Natural killer cell treated with Interleukin-12 subunit alpha and Interleukin-12 subunit beta and Interleukin-15 and Interleukin-18, amount 100 ng/mL, for 72 hours (primary cell): ENCODE measurements around the gene TPD52L1. TPM values are rescaled to one million over a fixed set of nuclear protein-coding genes. Genes with fewer than 3 reads are reported as not detected.

Experiments used
- ATAC-seq, 2 donors: fragments of 150-1000 bp; cut with Tn5 transposase in 1 of 2; sonication (Bioruptor Pico), chemical (Tn5 transposase) in 1 of 2; 2 replicates each; pipeline ENCODE4 v1.10.0; 2021
- DNase-seq: peaks from one replicate; pipeline ENCODE4 v3.0.0; 2022; ENCODE audit warnings: low spot score
- H3K27ac Mint-ChIP-seq, 2 donors: 1 replicate in 1 of 2; 2 replicates in 1 of 2; pipeline ENCODE4 v1.8.0; 2022; ENCODE audit warnings: mixed read lengths in 2 of 2, mild to moderate bottlenecking in 1 of 2, moderate library complexity in 1 of 2
- H3K27me3 Mint-ChIP-seq, 2 donors: 1 replicate in 1 of 2; 2 replicates in 1 of 2; pipeline ENCODE4 v1.8.0; 2022; ENCODE audit warnings: mixed read lengths in 2 of 2
- H3K36me3 Mint-ChIP-seq: one replicate; pipeline ENCODE4 v1.8.0; 2022; ENCODE audit warnings: mixed read lengths
- H3K4me1 Mint-ChIP-seq, 2 donors: 1 replicate in 1 of 2; 2 replicates in 1 of 2; pipeline ENCODE4 v1.8.0; 2022; ENCODE audit warnings: low read depth in 2 of 2, mixed read lengths in 2 of 2, mild to moderate bottlenecking in 1 of 2
- H3K4me3 Mint-ChIP-seq: one replicate; pipeline ENCODE4 v1.8.0; 2022; ENCODE audit warnings: mixed read lengths
- H3K9me3 Mint-ChIP-seq: 2 replicates; pipeline ENCODE4 v1.8.0; 2022; ENCODE audit warnings: mixed read lengths
- total RNA-seq, 2 donors: library from RNA; stranded (reverse); gene quantifications; one replicate each; pipeline ENCODE4 v1.2.3, GENCODE V29; 2022

Gene TPD52L1
- total RNA-seq, 2 donors from 2014 or later = not detected

- DNase-seq (no peak), ATAC-seq (no peak)
- no peak overlapping the region for H3K4me3 Mint-ChIP-seq
- no peak overlapping the region for H3K27ac Mint-ChIP-seq
- H3K27me3 Mint-ChIP-seq = no peaks in the 10 kb centered on the region
- H3K4me1 Mint-ChIP-seq = peaks cover 0 to 4% of the 10 kb centered on the region in 2 donors
- H3K36me3 Mint-ChIP-seq = no peaks in the 10 kb centered on the region
- no peaks in the 10 kb centered on the region for H3K9me3 Mint-ChIP-seq
These were observed 100.3 kb downstream of the TPD52L1 start for GRCh38 chr6:125253881-125254280.

GRCh38 chr6:125254321-125254720, 100.7 kb downstream of the TPD52L1 start:
- no peaks in the 10 kb centered on the region for H3K9me3 Mint-ChIP-seq

GRCh38 chr6:125255201-125255600, 101.6 kb downstream of the TPD52L1 start:
- Mint-ChIP-seq H3K9me3 (no peaks in the 10 kb centered on the region), H3K27ac (no peak overlapping the region), H3K27me3 (no peaks in the 10 kb centered on the region), H3K4me3 (no peak overlapping the region), H3K36me3 (no peaks in the 10 kb centered on the region), H3K4me1 (peaks cover 0 to 4% of the 10 kb centered on the region in 2 donors)
- ATAC-seq = no peak
- no peak for DNase-seq

More at GRCh38 chr6:125254321-125254720, 100.7 kb downstream of the TPD52L1 start:
- H3K4me3 Mint-ChIP-seq = no peak overlapping the region
- H3K4me1 Mint-ChIP-seq = peaks cover 0 to 4% of the 10 kb centered on the region in 2 donors
- ATAC-seq (no peak), DNase-seq (no peak)
- no peak overlapping the region for H3K27ac Mint-ChIP-seq
- H3K36me3 Mint-ChIP-seq = no peaks in the 10 kb centered on the region
- no peaks in the 10 kb centered on the region for H3K27me3 Mint-ChIP-seq

GRCh38 chr6:125257351-125257750, 103.8 kb downstream of the TPD52L1 start:
- Mint-ChIP-seq H3K36me3 (no peaks in the 10 kb centered on the region), H3K27ac (no peak overlapping the region), H3K9me3 (peaks cover 4% of the 10 kb centered on the region), H3K4me3 (no peak overlapping the region), H3K27me3 (no peaks in the 10 kb centered on the region), H3K4me1 (no peaks in the 10 kb centered on the region)
- DNase-seq (no peak), ATAC-seq (no peak)

GRCh38 chr6:125258651-125259353, 105.2 kb downstream of the TPD52L1 start:
- no peak for ATAC-seq
- no peaks in the 10 kb centered on the region for H3K4me1 Mint-ChIP-seq
- H3K27me3 Mint-ChIP-seq = no peaks in the 10 kb centered on the region
- peaks cover 4% of the 10 kb centered on the region for H3K9me3 Mint-ChIP-seq
- H3K36me3 Mint-ChIP-seq = no peaks in the 10 kb centered on the region
- H3K27ac Mint-ChIP-seq = no peak overlapping the region
- no peak overlapping the region for H3K4me3 Mint-ChIP-seq
- DNase-seq = no peak

- no peaks in the 10 kb centered on the region for H3K36me3 Mint-ChIP-seq
- no peak overlapping the region for H3K27ac Mint-ChIP-seq
- DNase-seq (no peak), ATAC-seq (no peak)
- no peak overlapping the region for H3K4me3 Mint-ChIP-seq
- no peaks in the 10 kb centered on the region for H3K27me3 Mint-ChIP-seq
- H3K9me3 Mint-ChIP-seq = peaks cover 4% of the 10 kb centered on the region
- peaks cover 1 to 2% of the 10 kb centered on the region in 2 donors for H3K4me1 Mint-ChIP-seq
These were observed 105.8 kb downstream of the TPD52L1 start for GRCh38 chr6:125259354-125259736.

GRCh38 chr6:125262016-125263013, 108.7 kb downstream of the TPD52L1 start:
- H3K4me3 Mint-ChIP-seq = no peak overlapping the region
- DNase-seq (no peak), ATAC-seq (no peak)
- H3K27me3 Mint-ChIP-seq = no peaks in the 10 kb centered on the region
- no peaks in the 10 kb centered on the region for H3K36me3 Mint-ChIP-seq
- H3K27ac Mint-ChIP-seq = no peak overlapping the region
- peaks cover 4% of the 10 kb centered on the region for H3K9me3 Mint-ChIP-seq
- peaks cover 10 to 18% of the 10 kb centered on the region in 2 donors for H3K4me1 Mint-ChIP-seq

GRCh38 chr6:125264476-125264875, 110.9 kb downstream of the TPD52L1 start:
- Mint-ChIP-seq H3K4me3 (peak overlapping the region; percentile 32), H3K36me3 (no peaks in the 10 kb centered on the region), H3K27ac (no peak overlapping the region), H3K9me3 (peaks cover 4% of the 10 kb centered on the region), H3K27me3 (no peaks in the 10 kb centered on the region), H3K4me1 (peaks cover 10 to 24% of the 10 kb centered on the region in 2 donors)
- DNase-seq (no peak), ATAC-seq (peak in 1 of 2 donors; percentile 75)

GRCh38 chr6:125267806-125268523, 114.4 kb downstream of the TPD52L1 start:
- no peak overlapping the region for H3K27ac Mint-ChIP-seq
- no peaks in the 10 kb centered on the region for H3K9me3 Mint-ChIP-seq
- ATAC-seq (peak in 1 of 2 donors; percentile 11), DNase-seq (no peak)
- H3K27me3 Mint-ChIP-seq = no peaks in the 10 kb centered on the region
- peaks cover 10 to 28% of the 10 kb centered on the region in 2 donors for H3K4me1 Mint-ChIP-seq
- H3K36me3 Mint-ChIP-seq = no peaks in the 10 kb centered on the region
- no peak overlapping the region for H3K4me3 Mint-ChIP-seq

- H3K36me3 Mint-ChIP-seq = no peaks in the 10 kb centered on the region
- DNase-seq (no peak), ATAC-seq (no peak)
- H3K4me3 Mint-ChIP-seq = no peak overlapping the region
- no peaks in the 10 kb centered on the region for H3K9me3 Mint-ChIP-seq
- H3K4me1 Mint-ChIP-seq = peaks cover 10 to 28% of the 10 kb centered on the region in 2 donors
- no peaks in the 10 kb centered on the region for H3K27me3 Mint-ChIP-seq
- H3K27ac Mint-ChIP-seq = no peak overlapping the region
These were observed 115.2 kb downstream of the TPD52L1 start for GRCh38 chr6:125268765-125269164.

GRCh38 chr6:125269328-125269985, 115.9 kb downstream of the TPD52L1 start:
- ATAC-seq = peak in 1 of 2 donors; percentile 42
- H3K4me1 Mint-ChIP-seq = peaks cover 8 to 25% of the 10 kb centered on the region in 2 donors
- DNase-seq = no peak

GRCh38 chr6:125270380-125270779, 116.8 kb downstream of the TPD52L1 start:
- ATAC-seq = no peak
- H3K4me1 Mint-ChIP-seq = peaks cover 2 to 24% of the 10 kb centered on the region in 2 donors
- H3K27ac Mint-ChIP-seq = no peak overlapping the region
- no peaks in the 10 kb centered on the region for H3K36me3 Mint-ChIP-seq
- no peak overlapping the region for H3K4me3 Mint-ChIP-seq
- no peaks in the 10 kb centered on the region for H3K27me3 Mint-ChIP-seq
- DNase-seq = no peak
- no peaks in the 10 kb centered on the region for H3K9me3 Mint-ChIP-seq

More at GRCh38 chr6:125269328-125269985, 115.9 kb downstream of the TPD52L1 start:
- Mint-ChIP-seq H3K9me3 (no peaks in the 10 kb centered on the region), H3K27ac (no peak overlapping the region), H3K27me3 (no peaks in the 10 kb centered on the region), H3K36me3 (no peaks in the 10 kb centered on the region), H3K4me3 (no peak overlapping the region)
